Stimulated activated naive CD8-positive, alpha-beta T cell treated with anti-CD3 and anti-CD28 coated beads, Interleukin-15, Interleukin-2, amounts not matched to agents 100 ng/mL and 50 ng/mL, for 24 hours (primary cell): ENCODE measurements around the gene PLD6.

ENCODE experiments used
- H3K27ac Mint-ChIP-seq: one replicate; pipeline ENCODE4 v1.8.0; 2021; ENCODE audit warnings: mild to moderate bottlenecking, mixed read lengths
- H3K27me3 Mint-ChIP-seq: one replicate; pipeline ENCODE4 v1.8.0; 2021; ENCODE audit warnings: mixed read lengths
- H3K36me3 Mint-ChIP-seq: one replicate; pipeline ENCODE4 v1.8.0; 2021; ENCODE audit warnings: low read depth, mixed read lengths
- H3K4me1 Mint-ChIP-seq: one replicate; pipeline ENCODE4 v1.8.0; 2021; ENCODE audit warnings: low read depth, mixed read lengths
- H3K4me3 Mint-ChIP-seq: one replicate; pipeline ENCODE4 v1.8.0; 2021; ENCODE audit warnings: mild to moderate bottlenecking, mixed read lengths
- H3K9me3 Mint-ChIP-seq: one replicate; pipeline ENCODE4 v1.8.0; 2021; ENCODE audit warnings: mixed read lengths

Gene PLD6

DNA sequence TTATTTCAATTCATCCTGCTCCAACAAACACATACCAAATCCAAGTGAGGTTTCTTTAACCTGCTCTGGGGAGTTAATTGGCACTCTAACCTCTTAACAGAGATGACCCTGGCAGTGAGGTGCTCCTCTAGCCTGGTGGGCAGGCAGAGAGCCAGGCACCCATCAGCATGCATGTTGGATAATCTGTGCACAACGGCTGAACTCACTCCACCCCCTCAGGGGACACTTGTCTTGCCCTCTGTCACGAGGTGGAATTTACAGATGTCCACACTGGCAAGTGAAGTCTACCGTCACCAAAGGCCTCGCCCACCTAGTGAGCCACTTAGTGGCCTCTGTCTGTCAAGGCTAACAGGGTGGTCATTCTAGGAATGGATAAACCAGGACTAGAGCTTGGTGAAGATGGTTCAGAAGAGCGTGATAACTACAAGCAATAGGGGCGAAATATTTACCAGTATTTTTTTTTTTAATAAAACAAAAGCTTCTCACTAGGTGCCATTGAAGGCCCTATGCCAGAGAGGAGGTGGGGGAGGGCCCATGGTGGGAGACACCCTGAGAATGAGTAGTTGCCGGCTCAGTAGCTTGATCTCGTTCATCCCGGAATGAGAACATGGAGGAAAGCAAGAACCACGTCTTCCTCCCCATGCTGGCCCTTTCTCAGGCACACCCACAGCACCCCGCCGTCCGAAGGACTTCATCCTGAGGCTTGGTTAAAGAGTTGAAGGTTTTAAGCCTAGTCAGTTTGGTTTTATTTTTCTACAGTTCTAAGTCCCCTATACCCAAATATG is 25.2 kb downstream of the PLD6 start:
- no peaks in the 10 kb centered on the region for H3K9me3 Mint-ChIP-seq
- H3K36me3 Mint-ChIP-seq = peaks cover 47% of the 10 kb centered on the region
- H3K4me3 Mint-ChIP-seq = no peak overlapping the region
- peak overlapping the region; percentile 76 for H3K27ac Mint-ChIP-seq
- peaks cover 81% of the 10 kb centered on the region for H3K4me1 Mint-ChIP-seq
- no peaks in the 10 kb centered on the region for H3K27me3 Mint-ChIP-seq

DNA sequence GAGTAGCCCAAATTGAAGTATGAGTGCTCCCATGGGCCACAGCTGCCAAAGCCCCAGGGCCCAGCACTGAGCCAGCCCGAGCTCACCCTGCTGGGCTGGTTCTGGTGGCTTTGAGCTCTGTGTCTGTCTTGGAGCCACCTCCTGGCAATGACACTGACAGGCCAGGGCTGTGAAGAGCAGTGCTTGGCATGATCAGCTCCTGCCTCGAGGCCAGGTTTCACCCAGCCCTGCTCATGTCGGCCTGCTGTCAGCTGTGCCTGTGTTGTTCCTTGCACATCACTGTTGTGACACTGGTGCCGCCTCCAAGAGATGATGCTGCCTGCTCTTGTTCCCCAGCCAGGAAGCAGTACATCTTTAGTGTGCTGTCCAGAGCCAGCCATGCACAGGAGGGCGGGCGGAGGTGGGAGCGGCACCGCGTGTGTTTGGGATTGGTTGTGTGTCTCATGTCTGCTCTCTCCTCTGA is 26.0 kb downstream of the PLD6 start:
- H3K4me1 Mint-ChIP-seq = peaks cover 81% of the 10 kb centered on the region
- no peaks in the 10 kb centered on the region for H3K27me3 Mint-ChIP-seq

DNA sequence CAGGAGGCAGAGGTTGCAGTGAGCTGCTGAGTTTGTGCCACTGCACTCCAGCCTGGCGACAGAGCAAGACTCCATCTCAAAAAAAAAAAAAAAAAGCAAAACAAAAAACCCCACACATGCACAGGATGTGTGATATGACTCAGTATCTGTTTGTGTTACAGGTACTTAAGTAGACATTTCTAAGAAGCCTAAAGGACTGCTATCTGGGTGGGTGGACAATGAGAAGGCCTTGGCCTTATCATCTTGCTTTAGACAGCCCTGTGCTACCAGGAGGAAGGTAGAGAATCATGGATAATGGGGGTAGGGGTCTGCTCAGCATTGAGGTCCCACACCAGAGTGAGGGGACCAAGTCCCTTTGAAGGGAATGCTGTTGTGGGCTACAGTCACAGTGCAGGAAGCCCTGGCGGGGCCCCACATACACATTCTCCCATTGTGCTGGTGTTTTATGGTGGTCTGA is 26.7 kb downstream of the PLD6 start:
- Mint-ChIP-seq H3K36me3 (peaks cover 47% of the 10 kb centered on the region), H3K27ac (peak overlapping the region; percentile 81), H3K4me1 (peaks cover 80% of the 10 kb centered on the region), H3K27me3 (no peaks in the 10 kb centered on the region), H3K4me3 (peak overlapping the region; percentile 56), H3K9me3 (no peaks in the 10 kb centered on the region)

More for the DNA sequence above, 26.0 kb downstream of the PLD6 start:
- Mint-ChIP-seq H3K9me3 (no peaks in the 10 kb centered on the region), H3K27ac (peak overlapping the region; percentile 81), H3K36me3 (peaks cover 47% of the 10 kb centered on the region), H3K4me3 (no peak overlapping the region)

DNA sequence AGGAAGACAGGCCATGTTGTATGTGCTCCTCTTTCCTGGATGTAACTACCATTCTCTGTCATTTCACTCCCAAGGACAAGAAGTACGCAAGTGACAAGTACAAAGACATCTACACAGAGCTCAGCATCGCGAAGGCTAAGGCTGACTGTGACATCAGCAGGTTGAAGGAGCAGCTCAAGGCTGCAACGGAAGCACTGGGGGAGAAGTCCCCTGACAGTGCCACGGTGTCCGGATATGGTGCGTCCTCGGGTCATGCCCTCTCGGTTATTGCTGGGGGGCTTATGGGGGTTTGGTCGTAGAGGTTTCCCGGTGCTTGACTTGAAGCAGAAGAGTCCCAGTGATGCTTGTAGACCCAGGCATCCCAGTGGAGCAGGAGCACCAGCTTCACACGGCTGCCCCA is 29.0 kb downstream of the PLD6 start:
- H3K4me3 Mint-ChIP-seq = no peak overlapping the region
- peaks cover 51% of the 10 kb centered on the region for H3K36me3 Mint-ChIP-seq
- H3K9me3 Mint-ChIP-seq = no peaks in the 10 kb centered on the region
- no peak overlapping the region for H3K27ac Mint-ChIP-seq
- H3K27me3 Mint-ChIP-seq = no peaks in the 10 kb centered on the region
- peaks cover 76% of the 10 kb centered on the region for H3K4me1 Mint-ChIP-seq

DNA sequence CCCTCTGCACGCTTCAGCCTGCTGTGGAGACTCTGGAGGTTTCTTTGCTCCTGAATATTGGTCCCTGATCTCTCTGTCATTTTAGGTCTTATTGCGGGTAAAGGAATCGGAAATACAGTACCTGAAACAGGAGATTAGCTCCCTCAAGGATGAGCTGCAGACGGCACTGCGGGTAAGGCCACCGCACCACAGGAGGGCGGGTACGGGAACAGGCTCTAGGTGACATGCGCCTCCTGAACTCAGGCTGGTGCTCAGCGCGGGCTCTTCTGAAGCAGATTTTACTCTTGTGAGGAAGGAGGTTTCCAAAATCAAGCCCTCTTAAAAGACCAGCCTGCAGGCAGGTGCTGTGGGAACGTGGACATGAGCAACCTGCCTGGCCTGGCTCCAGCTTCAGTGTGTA is 29.8 kb downstream of the PLD6 start:
- Mint-ChIP-seq H3K4me1 (peaks cover 71% of the 10 kb centered on the region), H3K4me3 (no peak overlapping the region), H3K27ac (peak overlapping the region; percentile 70), H3K9me3 (no peaks in the 10 kb centered on the region), H3K36me3 (peaks cover 50% of the 10 kb centered on the region), H3K27me3 (no peaks in the 10 kb centered on the region)

DNA sequence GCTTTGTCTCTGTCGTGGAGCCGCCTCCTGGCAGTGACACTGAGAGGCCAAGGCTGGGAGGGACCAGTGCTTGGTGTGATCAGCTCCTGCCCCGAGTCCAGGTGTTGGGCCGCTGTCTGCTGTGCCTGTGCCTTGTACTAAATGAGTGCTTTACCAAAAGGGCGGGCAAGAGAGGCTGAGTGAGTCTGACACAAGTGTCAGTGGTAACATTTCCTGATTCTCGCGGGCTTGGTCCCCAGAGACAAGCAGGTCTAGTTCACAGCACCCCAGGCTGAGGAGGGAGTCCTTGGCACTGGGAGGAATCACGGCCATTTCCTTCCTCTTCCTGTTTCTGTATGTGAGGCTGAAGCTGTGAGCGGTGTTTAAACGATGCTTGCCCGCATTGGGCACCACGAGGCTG is 30.2 kb downstream of the PLD6 start:
- H3K27me3 Mint-ChIP-seq = no peaks in the 10 kb centered on the region
- peaks cover 71% of the 10 kb centered on the region for H3K4me1 Mint-ChIP-seq
- peak overlapping the region; percentile 70 for H3K27ac Mint-ChIP-seq
- H3K4me3 Mint-ChIP-seq = no peak overlapping the region
- no peaks in the 10 kb centered on the region for H3K9me3 Mint-ChIP-seq
- peaks cover 49% of the 10 kb centered on the region for H3K36me3 Mint-ChIP-seq

DNA sequence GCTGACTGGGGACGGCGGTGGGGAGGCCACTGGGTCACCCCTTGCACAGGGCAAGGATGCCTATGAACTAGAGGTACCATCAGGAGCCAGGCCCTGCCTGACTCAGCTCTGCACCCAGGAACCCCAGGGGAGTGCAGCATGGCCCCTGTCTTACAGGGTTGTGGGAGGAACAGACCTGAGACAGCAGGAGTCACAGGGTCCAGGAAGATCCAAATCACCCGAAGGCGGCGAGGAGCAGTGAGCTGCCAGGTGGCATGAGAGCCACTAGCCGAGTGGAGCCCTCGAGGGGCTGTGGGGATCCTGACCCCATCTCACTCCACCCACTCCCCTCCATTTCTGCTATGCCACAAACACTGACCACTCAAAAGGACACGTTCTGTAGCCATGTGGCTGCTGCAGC is 30.8 kb downstream of the PLD6 start:
- Mint-ChIP-seq H3K9me3 (no peaks in the 10 kb centered on the region), H3K4me1 (peaks cover 69% of the 10 kb centered on the region), H3K36me3 (peaks cover 43% of the 10 kb centered on the region), H3K27ac (no peak overlapping the region), H3K27me3 (no peaks in the 10 kb centered on the region), H3K4me3 (no peak overlapping the region)

DNA sequence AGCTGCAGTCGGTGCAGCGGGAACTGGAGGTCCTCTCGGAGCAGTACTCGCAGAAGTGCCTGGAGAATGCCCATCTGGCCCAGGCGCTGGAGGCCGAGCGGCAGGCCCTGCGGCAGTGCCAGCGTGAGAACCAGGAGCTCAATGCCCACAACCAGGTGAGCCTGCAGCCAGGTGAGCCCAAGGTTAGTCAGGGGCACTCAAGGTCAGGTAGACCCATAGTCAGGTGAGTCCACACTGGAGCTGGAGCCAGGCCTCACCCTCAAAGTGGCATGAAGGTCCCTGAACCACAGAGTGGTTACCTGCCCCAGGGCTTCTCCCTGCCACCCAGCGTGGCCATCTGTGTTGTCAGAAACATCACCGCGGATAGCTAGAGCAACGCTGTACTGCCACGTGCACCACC is 32.2 kb downstream of the PLD6 start:
- Mint-ChIP-seq H3K27ac (no peak overlapping the region), H3K9me3 (no peaks in the 10 kb centered on the region), H3K36me3 (peaks cover 37% of the 10 kb centered on the region), H3K27me3 (no peaks in the 10 kb centered on the region), H3K4me3 (no peak overlapping the region), H3K4me1 (peaks cover 61% of the 10 kb centered on the region)

DNA sequence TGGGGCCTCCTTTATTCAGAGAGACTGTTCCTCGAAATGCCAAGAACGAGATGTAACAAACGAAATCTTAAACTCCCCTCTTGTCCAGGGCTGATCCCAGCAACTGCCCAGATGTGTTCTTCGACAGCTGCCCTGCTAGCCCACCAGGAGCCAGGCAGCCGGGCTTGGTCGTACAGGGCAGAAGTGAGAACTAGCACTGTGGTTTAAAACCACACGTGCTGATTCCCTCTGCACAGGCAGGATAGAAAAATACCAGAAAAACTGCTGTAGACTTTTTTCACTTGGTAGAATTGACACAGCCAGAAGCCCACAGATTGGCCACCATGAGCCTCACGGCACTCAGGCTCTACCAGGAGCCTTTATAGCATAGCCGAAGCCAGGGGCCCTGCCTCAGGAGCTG is 33.1 kb downstream of the PLD6 start:
- Mint-ChIP-seq H3K9me3 (no peaks in the 10 kb centered on the region), H3K4me3 (no peak overlapping the region), H3K27me3 (no peaks in the 10 kb centered on the region), H3K27ac (no peak overlapping the region), H3K36me3 (peaks cover 36% of the 10 kb centered on the region), H3K4me1 (peaks cover 53% of the 10 kb centered on the region)

DNA sequence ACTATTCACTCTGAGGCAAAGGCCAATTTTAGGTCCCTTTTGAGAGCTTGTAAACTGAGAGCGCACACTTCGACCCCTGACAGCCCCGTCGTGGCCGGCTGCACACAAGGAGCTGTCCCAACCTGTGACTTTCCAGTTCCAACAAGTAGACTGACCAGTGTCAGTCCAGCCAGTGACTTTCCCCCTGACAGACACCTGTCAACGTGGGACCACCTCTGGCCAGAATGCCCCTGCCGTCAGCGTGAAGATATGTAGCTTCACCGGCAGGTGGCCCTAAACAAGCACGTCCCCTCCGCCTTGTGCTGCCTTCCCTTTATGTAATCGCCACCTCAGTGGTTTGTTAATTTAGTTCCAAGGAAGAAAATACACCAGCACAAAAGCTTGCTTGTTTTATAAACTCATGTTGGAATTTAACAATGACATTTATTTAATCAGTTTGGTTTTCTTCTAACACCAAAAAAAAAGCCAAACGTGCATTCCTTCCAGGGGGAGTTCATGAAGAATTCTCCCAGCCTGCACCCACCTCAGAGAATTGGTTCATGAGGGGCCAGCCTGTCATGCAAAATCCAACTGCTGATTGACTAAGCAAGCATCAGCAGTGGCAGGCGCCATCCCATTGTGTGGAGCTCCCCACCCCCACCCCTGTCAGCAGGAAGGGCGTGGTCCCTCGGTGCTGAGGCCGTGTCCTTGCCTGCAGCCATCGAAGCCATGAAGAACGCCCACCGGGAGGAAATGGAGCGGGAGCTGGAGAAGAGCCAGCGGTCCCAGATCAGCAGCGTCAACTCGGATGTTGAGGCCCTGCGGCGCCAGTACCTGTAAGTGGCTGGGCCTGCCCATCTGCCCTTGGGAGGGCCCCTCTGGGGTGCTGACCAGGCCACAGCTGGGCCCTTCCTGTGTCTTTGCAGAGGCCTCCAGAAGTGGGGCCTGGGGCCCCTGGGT is 33.9 kb downstream of the PLD6 start:
- peaks cover 32% of the 10 kb centered on the region for H3K36me3 Mint-ChIP-seq

DNA sequence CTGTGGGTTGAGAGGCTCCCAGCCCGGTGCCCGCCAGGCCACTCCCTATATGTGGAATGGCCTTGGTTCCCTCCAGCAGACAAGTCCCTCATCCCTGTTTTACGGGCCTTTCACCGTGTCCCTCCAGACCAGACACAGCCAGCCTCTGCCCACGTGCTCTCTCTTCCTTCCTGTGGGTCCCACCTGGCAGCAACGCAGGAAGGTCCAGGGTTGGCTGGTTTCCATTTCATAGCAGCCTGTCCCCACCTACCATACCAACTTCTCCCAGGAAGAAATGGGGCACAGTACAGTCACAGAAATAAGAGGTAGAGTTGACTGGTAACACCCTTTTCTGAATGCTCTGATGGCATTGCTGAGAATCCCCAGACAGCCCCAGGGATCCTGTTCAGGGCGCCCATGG is 34.9 kb downstream of the PLD6 start:
- H3K4me1 Mint-ChIP-seq = peaks cover 44% of the 10 kb centered on the region
- H3K27me3 Mint-ChIP-seq = no peaks in the 10 kb centered on the region
- peaks cover 28% of the 10 kb centered on the region for H3K36me3 Mint-ChIP-seq
- H3K27ac Mint-ChIP-seq = no peak overlapping the region
- H3K4me3 Mint-ChIP-seq = no peak overlapping the region
- no peaks in the 10 kb centered on the region for H3K9me3 Mint-ChIP-seq

More for the DNA sequence above, 33.9 kb downstream of the PLD6 start:
- Mint-ChIP-seq H3K27ac (no peak overlapping the region), H3K9me3 (no peaks in the 10 kb centered on the region), H3K4me3 (no peak overlapping the region), H3K27me3 (no peaks in the 10 kb centered on the region), H3K4me1 (peaks cover 48% of the 10 kb centered on the region)

DNA sequence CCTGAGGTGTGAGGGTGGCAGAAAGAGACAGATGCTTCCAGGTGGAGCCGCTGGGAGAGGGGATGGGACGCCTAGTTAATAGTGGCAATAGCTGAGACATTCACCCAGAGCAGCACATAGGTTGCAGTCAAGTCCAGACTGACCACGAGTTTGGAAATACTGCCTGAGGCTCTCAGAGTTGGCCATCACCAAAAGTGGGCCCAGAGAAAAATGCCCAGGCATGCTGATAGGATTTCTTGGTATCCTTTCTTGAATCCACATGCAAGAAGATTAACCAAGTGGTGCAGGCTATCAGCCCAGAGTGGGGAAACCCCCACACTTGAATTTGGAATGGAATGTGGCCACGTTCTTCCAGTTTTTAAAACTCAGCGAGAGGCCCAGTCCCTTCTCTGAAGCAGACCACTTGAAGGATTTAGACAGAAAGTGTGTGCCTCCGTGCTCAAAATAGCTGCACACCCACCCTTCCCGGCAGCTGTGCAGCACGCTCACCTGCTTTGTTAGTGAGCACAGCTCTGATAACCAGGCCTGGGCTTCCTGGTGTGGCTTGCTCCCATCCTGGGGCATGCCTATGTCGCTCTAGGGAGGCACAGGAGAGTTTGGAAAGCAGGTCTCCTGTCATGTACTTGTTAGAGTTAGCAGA is 35.7 kb downstream of the PLD6 start:
- Mint-ChIP-seq H3K27ac (no peak overlapping the region), H3K36me3 (peaks cover 26% of the 10 kb centered on the region), H3K27me3 (no peaks in the 10 kb centered on the region), H3K4me3 (no peak overlapping the region), H3K9me3 (no peaks in the 10 kb centered on the region), H3K4me1 (peaks cover 36% of the 10 kb centered on the region)

DNA sequence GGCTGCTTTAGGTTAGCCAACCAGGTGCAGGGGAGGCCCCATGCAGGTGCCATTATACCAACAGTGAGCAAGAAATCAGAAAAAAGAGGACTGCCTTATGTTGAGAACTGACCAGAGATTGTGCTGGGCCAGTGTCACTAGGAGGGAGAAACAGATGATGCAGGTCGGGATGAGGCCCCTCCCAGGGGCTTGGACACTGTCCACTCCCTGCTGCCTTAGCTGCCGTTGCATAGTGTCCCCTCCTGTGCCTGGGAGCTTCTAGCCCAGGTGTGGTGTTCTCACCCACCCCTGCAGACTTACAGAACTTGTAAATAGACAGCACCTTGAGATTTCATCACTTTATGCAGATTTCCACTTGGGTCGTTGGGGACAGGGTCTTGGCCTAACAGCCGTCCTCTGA is 36.7 kb downstream of the PLD6 start:
- H3K9me3 Mint-ChIP-seq = no peaks in the 10 kb centered on the region
- H3K27ac Mint-ChIP-seq = no peak overlapping the region
- H3K4me3 Mint-ChIP-seq = no peak overlapping the region
- H3K36me3 Mint-ChIP-seq = peaks cover 33% of the 10 kb centered on the region
- no peaks in the 10 kb centered on the region for H3K27me3 Mint-ChIP-seq
- peaks cover 27% of the 10 kb centered on the region for H3K4me1 Mint-ChIP-seq

DNA sequence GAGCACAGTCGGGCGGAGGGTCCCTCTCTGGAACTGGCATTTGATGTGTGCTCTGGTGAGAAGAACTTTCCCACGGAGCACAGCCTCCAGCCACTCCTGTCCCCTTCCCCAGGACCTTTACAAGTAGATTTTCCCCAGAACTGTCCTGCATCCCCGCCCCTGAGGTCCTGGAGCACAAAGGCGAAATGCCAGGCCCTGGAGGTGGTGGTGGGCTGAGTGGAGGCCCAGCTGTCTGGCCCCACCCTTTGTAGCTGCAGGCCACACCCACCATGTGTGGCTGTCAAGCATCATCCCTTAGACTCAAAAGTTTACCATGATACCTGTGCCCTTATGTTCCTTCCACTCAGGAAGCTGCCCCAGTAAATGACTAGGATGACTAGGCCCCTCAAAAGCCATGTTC is 37.7 kb downstream of the PLD6 start:
- no peaks in the 10 kb centered on the region for H3K27me3 Mint-ChIP-seq
- H3K27ac Mint-ChIP-seq = no peak overlapping the region
- H3K4me3 Mint-ChIP-seq = no peak overlapping the region
- H3K9me3 Mint-ChIP-seq = no peaks in the 10 kb centered on the region
- peaks cover 35% of the 10 kb centered on the region for H3K36me3 Mint-ChIP-seq
- H3K4me1 Mint-ChIP-seq = peaks cover 24% of the 10 kb centered on the region

DNA sequence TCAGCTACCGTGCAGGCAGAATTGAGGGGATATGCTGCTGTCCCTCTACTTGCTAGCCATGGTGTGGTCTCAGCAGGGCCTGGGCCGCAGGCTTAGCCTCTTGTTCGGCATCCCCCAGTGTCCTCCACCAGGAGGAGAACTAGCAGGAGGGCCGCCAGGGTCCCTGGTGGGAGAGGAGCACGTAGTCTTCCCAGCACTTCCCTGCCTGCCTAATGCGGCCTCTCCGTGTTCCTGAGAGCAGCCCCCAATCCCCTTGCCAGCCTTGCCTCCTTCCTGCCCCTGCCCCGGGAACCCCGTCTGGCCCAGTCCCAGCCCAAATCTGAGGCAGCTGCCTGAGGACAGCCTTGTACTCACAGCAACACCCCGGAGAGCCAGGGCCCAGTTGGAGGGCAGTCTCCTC is 38.1 kb downstream of the PLD6 start:
- Mint-ChIP-seq H3K27ac (no peak overlapping the region), H3K9me3 (no peaks in the 10 kb centered on the region), H3K4me3 (no peak overlapping the region), H3K36me3 (peaks cover 37% of the 10 kb centered on the region), H3K4me1 (peaks cover 23% of the 10 kb centered on the region), H3K27me3 (no peaks in the 10 kb centered on the region)
